Chondrocyte (in vitro differentiated cells): ENCODE measurements around the gene DEFB124. TPM values are rescaled to one million over a fixed set of nuclear protein-coding genes. Genes with fewer than 3 reads are reported as not detected.

ENCODE experiments used
- DNase-seq: peaks from one replicate; pipeline ENCODE4 v3.0.0; 2021; ENCODE audit warnings: mixed read lengths, low spot score
- H3K27ac Mint-ChIP-seq: one replicate; pipeline ENCODE4 v1.8.0; 2021; ENCODE audit warnings: mild to moderate bottlenecking, moderate library complexity, mixed read lengths; ENCODE audit not compliant: unreplicated experiment
- H3K27me3 Mint-ChIP-seq: 2 replicates; pipeline ENCODE4 v1.8.0; 2021; ENCODE audit warnings: low read depth, mixed read lengths
- H3K36me3 Mint-ChIP-seq: 2 replicates; pipeline ENCODE4 v1.8.0; 2021; ENCODE audit warnings: low read depth, mixed read lengths
- H3K4me1 Mint-ChIP-seq: 2 replicates; pipeline ENCODE4 v1.8.0; 2021; ENCODE audit warnings: low read depth, mild to moderate bottlenecking, mixed read lengths
- H3K4me3 Mint-ChIP-seq: one replicate; pipeline ENCODE4 v1.8.0; 2021; ENCODE audit warnings: mild to moderate bottlenecking, moderate library complexity, mixed read lengths; ENCODE audit not compliant: unreplicated experiment
- H3K9me3 Mint-ChIP-seq: 2 replicates; pipeline ENCODE4 v1.8.0; 2021; ENCODE audit warnings: low read depth, mixed read lengths
- total RNA-seq: library from RNA; stranded (reverse); gene quantifications from 3 replicates; pipeline ENCODE4 v1.2.1, GENCODE V29; 2021
- TF ChIP-seq, protein P1 (sequence below): fragments of 200-600 bp; sonication (generic); IDR thresholded peaks from 2 replicates; pipeline ENCODE4 v1.5.0; 2021; ENCODE audit warnings: antibody characterized with exemption, mild to moderate bottlenecking, moderate library complexity

Gene DEFB124
- total RNA-seq, 1 donor from 2014 or later, result not detected

DNA sequence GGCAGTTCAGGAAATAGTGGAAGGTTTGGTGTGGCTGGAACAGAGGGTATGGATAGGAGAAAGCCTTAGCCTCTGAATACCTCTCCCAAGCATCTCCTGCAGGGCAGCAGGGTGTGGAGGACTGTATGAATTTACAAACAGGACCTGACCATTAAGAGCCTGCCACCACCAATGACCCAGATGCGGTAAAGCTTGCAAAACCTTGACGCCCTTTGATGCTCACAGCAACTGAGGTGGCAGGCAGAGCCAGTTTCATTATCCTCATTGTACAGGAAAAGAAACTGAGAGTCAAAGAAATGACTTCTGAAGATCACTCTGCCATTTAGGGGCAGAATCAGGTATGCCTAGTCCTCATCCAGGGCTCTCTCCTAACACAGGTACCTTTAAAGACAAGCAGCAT, 41.7 kb upstream of the DEFB124 start:
- TF ChIP-seq, protein P1, sequence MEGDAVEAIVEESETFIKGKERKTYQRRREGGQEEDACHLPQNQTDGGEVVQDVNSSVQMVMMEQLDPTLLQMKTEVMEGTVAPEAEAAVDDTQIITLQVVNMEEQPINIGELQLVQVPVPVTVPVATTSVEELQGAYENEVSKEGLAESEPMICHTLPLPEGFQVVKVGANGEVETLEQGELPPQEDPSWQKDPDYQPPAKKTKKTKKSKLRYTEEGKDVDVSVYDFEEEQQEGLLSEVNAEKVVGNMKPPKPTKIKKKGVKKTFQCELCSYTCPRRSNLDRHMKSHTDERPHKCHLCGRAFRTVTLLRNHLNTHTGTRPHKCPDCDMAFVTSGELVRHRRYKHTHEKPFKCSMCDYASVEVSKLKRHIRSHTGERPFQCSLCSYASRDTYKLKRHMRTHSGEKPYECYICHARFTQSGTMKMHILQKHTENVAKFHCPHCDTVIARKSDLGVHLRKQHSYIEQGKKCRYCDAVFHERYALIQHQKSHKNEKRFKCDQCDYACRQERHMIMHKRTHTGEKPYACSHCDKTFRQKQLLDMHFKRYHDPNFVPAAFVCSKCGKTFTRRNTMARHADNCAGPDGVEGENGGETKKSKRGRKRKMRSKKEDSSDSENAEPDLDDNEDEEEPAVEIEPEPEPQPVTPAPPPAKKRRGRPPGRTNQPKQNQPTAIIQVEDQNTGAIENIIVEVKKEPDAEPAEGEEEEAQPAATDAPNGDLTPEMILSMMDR, result no peak
- no peaks in the 10 kb centered on the region for H3K9me3 Mint-ChIP-seq
- H3K4me3 Mint-ChIP-seq, result no peak overlapping the region
- H3K4me1 Mint-ChIP-seq, result peaks cover 26% of the 10 kb centered on the region
- H3K27me3 Mint-ChIP-seq, result no peaks in the 10 kb centered on the region
- no peak overlapping the region for H3K27ac Mint-ChIP-seq
- no peak for DNase-seq
- H3K36me3 Mint-ChIP-seq, result peaks cover 8% of the 10 kb centered on the region

DNA sequence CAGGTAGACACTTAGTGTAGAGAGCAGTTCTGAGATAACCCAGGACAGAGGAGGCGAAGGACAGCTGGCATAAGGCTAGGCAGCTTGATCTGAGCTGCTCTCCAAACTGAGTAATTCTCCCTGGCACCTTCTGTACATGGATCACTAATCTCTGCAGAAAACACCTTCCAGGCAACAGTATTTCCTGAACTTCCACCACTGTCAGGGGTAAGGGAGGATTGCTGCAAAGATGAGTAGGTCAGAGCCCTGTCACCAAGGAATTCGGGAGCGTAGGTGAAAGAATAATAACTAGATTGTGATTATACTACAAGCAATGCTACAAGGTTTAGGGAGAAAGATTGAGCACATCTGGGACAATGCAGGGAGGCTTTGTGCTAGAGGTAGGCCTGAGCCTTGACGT, 41.2 kb upstream of the DEFB124 start:
- TF ChIP-seq, protein P1, result no peak
- H3K27me3 Mint-ChIP-seq, result no peaks in the 10 kb centered on the region

DNA sequence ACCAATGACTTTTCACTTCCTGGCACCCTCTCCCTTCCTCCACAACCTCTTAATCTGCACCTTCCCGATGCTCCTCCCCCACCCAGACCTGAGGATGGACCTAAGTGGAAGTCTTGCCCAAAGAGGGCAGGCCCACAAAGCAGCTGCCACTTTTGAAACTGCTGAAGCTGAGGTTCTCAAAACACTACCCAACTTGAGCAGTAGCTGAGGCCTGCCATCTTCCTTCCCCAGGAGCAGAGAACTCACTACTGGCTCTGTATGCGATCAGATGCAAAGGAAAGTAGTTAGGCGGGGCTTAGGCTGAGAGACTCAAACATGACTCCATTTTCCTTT, 40.8 kb upstream of the DEFB124 start:
- Mint-ChIP-seq H3K27ac (no peak overlapping the region), H3K27me3 (no peaks in the 10 kb centered on the region), H3K4me1 (peaks cover 20% of the 10 kb centered on the region), H3K36me3 (peaks cover 6% of the 10 kb centered on the region), H3K9me3 (no peaks in the 10 kb centered on the region), H3K4me3 (no peak overlapping the region)
- TF ChIP-seq, protein P1, result no peak
- DNase-seq, result no peak

More for the DNA sequence above, 41.2 kb upstream of the DEFB124 start:
- Mint-ChIP-seq H3K4me3 (no peak overlapping the region), H3K27ac (no peak overlapping the region), H3K4me1 (peaks cover 23% of the 10 kb centered on the region), H3K9me3 (no peaks in the 10 kb centered on the region), H3K36me3 (peaks cover 7% of the 10 kb centered on the region)
- DNase-seq, result no peak

DNA sequence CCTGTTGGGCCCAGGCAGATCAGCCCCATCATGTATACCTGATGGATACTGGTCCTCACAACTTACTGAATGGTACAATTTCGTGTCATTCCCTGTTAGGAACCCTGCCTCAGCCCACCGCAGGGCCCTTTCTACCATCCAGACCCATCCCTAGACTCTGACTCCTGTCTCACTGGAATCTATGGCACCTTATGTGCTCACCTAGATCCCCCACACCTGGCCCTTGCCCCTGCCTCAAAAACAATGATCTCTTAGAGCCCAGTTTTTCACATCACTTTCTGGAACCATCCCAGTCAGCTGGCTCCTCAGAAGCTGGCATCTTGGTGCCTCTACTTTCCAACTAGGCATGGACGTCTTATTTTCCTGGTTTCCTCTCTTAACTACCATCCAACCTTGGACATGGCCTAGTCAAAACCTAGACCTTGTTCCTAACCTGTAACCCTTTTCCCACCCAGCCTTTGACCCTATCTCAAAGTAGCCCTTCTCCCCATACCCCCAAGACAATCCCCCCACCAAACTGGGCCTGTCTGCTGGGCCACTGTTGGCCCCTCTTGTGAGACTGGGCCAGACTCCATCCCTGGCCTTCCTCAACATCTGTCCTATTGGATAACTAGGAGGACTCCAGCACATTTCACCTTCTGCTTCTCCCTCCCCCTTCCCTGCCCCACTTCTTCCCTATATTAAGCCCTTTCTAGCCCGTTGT, 40.3 kb upstream of the DEFB124 start:
- TF ChIP-seq, protein P1, result no peak
- no peak for DNase-seq
- Mint-ChIP-seq H3K4me3 (no peak overlapping the region), H3K36me3 (peaks cover 4% of the 10 kb centered on the region), H3K27me3 (no peaks in the 10 kb centered on the region), H3K4me1 (peaks cover 15% of the 10 kb centered on the region), H3K9me3 (no peaks in the 10 kb centered on the region), H3K27ac (no peak overlapping the region)

DNA sequence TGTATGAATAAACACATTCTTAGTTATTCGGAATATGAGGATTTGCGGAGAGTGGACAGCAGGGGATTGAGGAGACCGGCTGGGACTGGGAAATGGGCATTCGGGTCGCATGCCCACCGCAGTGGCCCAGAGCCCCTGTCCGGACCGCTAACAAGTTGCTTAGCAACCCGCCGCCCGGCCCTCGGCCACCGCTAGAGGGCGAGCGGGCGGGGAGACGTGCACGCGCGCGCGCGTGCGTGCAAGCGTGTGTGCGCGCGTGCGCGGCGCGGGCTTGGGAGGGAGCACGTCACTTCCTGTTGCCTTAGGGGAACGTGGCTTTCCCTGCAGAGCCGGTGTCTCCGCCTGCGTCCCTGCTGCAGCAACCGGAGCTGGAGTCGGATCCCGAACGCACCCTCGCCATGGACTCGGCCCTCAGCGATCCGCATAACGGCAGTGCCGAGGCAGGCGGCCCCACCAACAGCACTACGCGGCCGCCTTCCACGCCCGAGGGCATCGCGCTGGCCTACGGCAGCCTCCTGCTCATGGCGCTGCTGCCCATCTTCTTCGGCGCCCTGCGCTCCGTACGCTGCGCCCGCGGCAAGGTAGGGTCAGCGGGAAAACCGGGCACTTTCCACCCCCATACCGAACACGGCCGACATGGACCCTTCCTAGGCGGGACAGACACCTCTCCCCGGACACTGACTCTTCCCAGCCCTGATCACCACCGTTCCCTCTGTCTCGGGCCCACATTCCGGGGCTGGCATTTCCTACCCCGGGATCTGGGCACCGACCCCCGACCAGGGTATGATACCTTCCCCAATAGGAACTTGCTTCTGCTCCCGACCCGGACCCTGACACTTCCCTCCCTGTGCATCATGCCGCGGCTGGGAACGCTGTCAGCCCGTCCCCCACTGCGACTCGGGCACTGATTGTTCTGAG, 39.5 kb upstream of the DEFB124 start, which contains the start of gene HM13:
HM13 (plus strand) TSS at position 289 of the 918 bp plus-strand sequence; CDS start at position 399, 110 bp downstream.
- Mint-ChIP-seq H3K27ac (peak within 1 kb of the TSS; percentile 17), H3K36me3 (peaks cover 3% of the 10 kb centered on the region), H3K4me3 (peak within 1 kb of the TSS; percentile 65), H3K9me3 (no peaks in the 10 kb centered on the region), H3K27me3 (no peaks in the 10 kb centered on the region), H3K4me1 (peaks cover 10% of the 10 kb centered on the region)
- peak; percentile 96 for DNase-seq
- TF ChIP-seq, protein P1, result peak; percentile 100
